Hippocampal formation (tissue), 2 donors: ENCODE results near the gene GPC1.

Experiments
- DNase-seq, 2 donors: peaks; one replicate each; lab custom pipeline; 2025; lab: John Stamatoyannopoulos, UW

GPC1 gene

DNA sequence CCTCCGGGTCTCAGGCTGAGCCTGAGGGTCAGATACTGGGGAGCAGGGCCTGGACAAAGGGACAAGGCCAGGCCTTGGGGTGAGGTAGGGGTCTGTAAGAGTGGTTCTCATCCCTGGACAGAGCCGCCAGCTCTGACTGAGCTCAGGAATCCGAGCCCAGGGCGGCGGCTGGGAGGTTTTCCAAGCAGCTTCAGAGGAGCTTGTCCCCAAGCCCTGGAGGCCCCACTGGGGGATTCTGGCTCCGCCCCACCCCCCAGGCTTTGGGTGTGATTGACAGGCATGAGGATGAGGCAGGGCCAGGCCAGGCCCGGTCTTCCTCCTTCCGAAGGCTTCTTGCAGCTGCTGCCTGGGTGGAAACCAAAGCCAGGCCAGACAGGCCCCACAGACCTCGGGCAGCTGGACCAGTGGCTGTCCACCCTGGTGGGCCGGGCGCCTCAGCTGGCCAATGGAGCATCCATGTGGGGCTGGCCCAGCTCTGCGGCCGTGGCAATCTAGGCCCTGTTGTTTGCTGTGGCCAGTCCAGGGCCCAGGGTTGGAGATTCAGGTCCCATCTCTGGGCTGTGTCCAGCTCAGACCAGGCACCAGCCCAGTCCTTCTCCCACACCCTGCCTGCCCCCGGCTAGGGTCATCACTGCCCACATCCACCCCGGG lies 23.1 kb upstream of the GPC1 start:
- no peak for DNase-seq

DNA sequence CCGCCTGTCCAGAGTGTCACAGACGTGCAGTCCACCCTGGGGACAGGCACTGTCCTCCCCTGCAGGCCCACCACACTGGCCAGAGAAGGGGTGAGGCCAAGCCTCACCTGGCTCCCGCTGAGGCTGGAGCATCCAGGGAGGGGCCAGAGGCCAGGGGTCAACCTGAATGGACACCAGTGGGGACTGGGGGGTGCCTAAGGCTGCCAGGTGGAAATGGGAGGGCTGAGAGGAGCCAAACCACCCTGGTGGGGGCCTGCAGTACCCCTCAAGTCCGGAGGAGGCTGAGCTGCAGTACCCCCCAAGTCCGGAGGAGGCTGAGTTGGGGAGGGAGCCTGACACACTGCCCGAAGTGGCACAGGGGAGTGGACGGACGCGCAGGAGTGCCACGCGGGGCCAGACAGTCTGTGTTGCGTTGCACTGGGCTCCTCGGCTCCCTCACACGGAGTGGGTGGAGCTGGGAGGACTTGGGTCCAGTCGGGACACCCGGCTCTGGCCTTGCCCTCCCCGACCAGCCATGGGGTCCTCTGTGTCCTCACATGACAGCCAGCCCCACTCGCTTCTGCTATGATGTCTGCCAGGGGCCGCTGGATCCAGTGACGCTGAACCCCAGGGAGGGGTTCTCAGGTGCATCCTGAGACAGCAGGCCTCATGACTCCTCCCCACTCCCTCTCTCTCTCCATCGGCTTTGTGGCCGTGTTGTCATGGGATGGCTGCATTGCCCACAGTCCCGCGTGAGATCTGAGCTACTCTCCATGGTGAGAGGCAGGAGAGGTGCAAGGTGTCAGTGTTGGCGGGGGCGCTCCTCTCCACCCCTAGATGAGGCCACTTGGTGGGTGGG lies 22.3 kb upstream of the GPC1 start:
- DNase-seq, result no peak

GRCh38 chr2:240413813-240414429 lies 21.5 kb upstream of the GPC1 start:
- no peak for DNase-seq

- no peak for DNase-seq
Observed at GRCh38 chr2:240416821-240417220, 18.6 kb upstream of the GPC1 start.

DNA sequence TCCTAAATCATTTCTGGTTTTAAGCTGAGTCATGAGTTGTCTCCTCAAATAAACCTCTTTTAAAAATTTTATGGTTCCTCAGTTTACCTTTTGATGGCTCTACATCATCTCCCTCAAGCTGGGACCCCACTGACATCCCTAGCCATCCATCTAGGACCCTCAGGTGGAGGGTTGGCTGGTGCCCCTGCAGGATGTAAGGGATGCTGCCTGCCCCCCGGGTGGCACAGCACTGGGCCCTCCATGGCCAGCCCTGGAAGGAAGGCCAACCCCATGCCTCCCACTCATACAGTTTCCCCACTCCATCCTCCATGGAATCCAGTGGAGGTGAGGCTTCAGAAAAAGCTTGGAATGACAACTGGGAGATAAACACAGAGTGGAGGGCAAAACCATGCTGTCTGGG lies 17.2 kb upstream of the GPC1 start:
- no peak for DNase-seq

- DNase-seq, result no peak
Observed at GRCh38 chr2:240419271-240419670, 16.2 kb upstream of the GPC1 start.

- no peak for DNase-seq
Observed at GRCh38 chr2:240419723-240420122, 15.7 kb upstream of the GPC1 start.

GRCh38 chr2:240420206-240421104 lies 15.0 kb upstream of the GPC1 start:
- no peak for DNase-seq

GRCh38 chr2:240421381-240421780 lies 14.1 kb upstream of the GPC1 start:
- DNase-seq, result no peak

DNA sequence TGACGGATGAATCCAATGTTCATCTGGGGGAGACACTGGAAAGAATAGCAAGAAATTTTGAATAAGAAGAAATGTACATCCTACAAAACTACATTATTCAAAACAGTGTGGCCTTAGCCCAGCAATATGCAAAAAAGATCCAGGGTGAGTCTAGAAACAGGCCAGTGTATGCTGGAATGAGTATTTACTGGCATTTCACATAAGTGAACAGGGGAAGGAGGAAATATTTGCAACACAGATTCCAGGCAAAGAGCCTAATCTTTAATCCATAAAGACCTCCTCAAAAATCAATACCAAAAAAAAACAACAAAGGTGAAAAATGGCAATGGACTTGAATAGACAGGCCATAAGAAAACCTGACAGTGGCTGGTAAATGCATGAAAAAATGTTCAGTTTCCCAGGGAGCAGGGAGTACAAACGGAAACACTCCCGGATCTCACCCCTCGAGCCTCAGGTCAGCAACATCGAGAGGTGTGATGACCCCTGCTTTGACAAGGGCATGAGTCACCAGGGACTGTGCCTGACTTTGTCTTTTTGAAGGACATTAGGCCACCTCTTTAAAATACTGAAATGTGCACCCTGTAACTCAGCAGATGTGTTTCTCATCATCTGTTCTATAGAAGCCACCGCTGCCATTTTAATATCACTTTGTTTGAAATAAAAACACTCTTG lies 12.7 kb upstream of the GPC1 start:
- no peak for DNase-seq

GRCh38 chr2:240423788-240424191 lies 11.7 kb upstream of the GPC1 start:
- no peak for DNase-seq

DNA sequence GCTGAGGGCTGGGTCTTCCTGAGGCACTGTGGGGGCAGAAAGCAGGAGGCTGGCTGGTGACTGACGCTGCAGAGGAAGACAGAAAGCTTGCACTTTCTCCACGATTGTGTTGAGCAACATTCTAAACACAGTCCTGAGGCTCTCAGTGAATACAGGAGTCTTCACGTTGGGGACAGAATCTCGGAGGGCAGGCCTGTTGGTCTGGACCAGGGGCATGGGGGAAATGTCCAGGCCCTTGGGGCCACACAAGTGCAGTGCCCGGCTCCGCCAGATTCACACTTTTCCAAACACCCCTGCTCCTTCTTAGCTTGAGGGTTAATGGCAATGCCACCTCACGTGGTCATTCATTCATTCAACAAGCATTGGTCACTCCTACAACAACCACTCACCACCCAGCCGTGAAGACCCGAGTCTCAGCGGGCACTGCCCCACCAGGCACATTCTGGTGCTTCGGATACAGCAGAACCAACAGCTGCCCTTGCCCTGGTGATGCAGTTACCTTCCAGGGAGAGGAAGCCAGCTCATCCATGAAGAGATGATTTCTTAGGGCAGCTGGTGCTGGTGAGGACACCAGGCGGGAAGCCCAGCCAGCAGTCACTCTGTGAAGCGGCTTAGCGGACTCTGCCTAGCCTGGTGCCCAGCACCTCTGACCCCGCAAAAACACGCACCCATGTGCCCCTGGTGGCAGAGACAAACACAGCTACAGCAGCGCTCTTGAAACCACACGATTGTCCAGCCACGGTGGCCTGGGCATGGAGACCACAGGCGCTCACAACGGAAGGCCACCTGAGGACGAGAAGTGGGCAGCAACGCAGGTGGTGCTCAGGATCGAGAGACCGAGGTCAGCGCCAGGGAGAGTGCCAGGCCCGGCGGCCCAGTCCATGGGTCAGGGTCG lies 10.9 kb upstream of the GPC1 start:
- DNase-seq, result no peak

- no peak for DNase-seq
Observed at GRCh38 chr2:240425236-240425615, 10.2 kb upstream of the GPC1 start.

DNA sequence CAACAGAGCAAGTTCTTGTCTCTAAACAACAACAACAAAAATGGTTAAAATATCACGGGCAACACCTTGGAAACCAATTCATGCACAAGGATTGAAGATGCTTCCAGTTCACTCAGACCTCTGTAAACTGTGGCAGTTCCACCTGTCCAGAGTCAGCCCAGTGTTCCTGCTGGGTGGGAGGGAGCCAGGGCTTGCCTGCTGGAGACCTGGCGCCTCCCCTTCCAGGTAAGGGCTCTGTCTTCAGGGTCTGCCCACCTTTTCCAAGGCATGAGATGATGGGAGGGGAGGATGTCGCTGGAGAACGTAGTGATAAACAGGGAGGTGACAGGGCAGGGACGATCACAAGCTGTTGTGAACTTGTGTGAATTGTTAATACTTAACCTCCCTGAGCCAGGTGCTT lies 9.8 kb upstream of the GPC1 start:
- no peak for DNase-seq

- no peak for DNase-seq
Observed at GRCh38 chr2:240426845-240427721, 8.4 kb upstream of the GPC1 start.

GRCh38 chr2:240427729-240428128 lies 7.7 kb upstream of the GPC1 start:
- no peak for DNase-seq

GRCh38 chr2:240428245-240428644 lies 7.2 kb upstream of the GPC1 start:
- no peak for DNase-seq

DNA sequence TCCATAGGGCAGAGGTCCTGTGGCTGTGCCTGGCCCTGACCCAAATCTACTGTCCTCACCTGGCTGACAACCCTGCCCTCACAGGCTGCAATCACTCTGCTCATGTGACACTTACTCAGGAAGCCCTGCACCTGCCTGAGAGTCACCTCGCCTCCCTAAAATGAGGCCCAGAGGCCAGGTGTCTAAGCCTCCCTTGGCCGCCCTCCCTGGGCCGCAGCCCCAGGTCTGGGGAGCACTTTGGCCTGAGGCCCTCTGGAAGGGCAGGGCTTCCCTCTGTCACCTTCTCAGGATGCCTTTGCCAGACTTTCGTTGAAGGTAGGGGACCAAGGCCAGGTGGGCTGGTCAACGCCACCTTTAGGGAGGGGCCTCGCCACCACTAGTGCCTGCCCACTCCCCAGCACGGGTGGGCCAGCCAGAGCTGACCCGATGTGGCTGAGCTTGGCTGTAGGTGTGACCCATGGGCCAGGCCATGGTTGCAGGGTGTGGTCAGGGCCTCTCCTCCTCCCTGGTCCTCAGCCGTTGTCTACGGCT lies 6.1 kb upstream of the GPC1 start:
- no peak for DNase-seq

DNA sequence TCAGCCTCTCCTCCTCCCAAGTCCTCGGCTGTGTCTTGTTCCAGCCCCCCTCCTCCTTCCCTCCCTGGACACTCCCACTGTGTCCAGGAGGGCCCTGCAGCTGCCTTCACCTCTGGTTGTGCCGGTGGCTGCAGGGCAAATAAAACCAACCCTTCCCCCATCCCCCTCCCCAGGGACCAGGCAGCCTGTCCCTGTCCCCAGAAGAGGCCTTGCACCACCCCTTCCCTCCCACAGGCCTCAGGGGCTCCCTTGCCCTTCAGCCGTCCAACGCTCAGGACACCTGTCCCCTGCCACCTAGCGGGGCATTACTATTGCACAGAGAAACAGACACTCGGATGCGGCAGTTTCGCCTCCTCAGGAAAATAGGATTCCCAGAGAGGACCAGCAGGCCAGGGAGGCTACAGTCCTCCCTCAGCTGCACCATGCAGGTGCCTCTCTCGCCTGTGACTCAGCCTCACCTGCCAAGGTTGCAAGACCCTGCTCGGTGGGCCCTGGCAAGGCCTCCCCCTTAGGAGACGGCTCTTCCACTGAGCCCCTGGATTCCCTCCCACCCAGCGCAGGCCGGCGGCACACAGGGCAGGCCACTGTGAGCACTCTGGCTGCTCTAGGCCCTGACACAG lies 5.5 kb upstream of the GPC1 start:
- no peak for DNase-seq
